GM19193 (cell line): Measurements from ENCODE around the gene CDH13.

Source experiments
- POLR2A ChIP-seq: IDR thresholded peaks from 4 replicates; pipeline ENCODE4 v1.6.1; 2011; ENCODE audit not compliant: insufficient read depth, insufficient read length; ENCODE audit errors: extremely low read depth

The CDH13 gene

DNA sequence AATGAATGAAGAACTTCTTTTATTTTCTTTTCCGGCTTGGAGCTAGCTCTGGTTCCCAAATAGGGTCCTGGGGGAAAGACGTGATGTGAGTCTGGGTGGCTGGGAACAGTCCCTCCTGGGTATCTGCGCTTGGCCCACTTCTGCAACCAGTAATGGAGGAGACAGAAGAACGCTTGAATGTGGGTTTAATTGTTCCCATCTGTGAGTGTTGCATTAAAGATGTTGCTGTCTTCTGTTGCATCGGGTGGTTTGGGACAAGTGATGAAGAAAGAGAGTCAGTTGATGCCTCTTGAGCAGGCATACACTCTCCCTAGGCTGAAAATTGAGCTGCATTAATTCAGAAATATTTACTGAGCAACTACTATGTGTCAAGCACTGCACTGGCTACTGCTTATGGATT, 511.1 kb downstream of the CDH13 start:
- TF ChIP-seq POLR2A = no peak

DNA sequence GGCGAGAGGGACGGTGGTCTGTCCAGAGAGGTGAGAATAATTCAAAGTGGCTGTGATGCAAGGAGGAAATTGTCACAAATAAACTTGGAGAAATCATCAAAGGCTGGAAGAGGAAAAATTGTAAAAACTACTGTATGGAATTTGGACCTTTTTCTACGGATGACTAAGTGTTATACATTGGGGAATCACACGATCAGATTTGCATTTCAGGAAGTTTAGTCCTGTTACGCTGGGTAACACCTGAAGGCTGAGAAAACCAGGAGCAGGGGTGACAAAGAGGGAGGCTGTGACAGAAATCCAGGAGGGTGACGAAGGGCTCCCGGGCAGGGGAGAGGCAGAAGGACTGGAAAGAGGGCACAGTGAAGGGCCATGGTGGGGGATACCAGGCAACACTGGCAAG, 511.7 kb downstream of the CDH13 start:
- no peak for TF ChIP-seq POLR2A

DNA sequence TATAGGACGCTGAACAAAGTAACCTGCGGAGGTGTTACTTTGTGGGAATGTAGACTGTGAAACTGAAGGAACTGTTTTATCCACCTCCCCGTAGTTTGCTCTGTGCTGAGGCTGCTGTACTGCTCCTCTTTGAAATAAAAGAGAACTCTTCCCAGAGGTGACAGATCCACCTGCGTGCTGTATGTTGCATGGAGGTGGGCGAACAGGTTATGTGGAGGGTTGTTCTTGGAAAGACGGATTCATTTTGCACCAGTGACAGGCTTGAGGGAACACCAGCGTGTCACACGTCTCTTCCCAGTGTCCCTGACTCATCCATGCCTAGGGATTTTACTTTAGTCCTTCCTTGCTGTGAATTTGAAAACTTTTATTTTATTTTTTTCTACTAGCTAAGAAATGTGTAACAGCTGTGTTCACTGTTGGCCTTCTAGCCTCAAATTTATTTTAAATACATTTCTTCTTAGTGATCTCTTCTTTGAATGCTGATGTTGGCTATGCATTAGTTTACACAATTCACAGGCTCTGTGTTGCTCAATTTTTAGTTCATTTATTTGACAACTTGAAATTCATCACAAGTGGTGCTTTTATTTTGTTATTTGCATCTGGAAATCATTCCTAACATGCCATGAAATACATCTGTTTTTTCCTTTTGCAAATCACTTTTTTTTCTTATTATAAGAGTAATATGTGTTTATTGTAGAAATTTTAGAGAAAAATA, 512.4 kb downstream of the CDH13 start:
- TF ChIP-seq POLR2A = no peak

DNA sequence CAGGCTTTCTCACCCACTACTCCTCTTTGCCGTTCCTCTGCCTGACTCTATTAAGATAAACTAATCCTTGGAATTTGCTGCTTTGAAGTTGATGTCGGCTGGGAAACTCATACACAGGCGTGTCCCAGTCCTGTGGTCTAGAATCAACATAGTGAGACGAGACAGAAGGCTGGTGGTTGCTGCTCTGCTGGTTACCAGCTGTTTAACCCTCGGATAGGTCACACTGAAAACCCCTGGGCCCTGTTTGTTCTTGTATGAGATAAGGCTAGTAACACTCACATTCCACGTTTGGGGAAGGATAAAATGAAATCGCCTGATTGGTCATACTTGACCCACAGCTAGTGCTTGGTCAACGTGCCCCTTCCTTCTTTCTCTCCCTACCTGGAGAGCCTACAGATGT, 517.0 kb downstream of the CDH13 start:
- TF ChIP-seq POLR2A = no peak

DNA sequence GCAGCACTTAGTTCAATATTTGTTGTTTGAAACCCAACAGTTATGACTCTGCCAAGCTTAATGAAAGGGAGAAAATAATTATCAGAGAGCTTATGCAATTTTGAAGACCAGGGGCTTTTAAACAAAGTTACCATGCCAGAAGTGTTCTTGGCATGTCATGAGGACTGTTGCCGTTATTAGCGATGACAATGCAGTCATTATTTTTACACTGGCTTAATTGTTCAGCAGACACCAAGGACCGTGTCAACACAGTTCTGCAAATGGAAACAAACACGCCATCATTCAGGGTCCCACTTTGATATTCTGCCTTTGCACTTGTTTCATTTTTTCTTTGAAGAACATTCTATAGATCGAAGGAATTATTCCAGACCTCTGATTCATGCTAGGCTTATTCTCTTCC, 518.5 kb downstream of the CDH13 start:
- no peak for TF ChIP-seq POLR2A

DNA sequence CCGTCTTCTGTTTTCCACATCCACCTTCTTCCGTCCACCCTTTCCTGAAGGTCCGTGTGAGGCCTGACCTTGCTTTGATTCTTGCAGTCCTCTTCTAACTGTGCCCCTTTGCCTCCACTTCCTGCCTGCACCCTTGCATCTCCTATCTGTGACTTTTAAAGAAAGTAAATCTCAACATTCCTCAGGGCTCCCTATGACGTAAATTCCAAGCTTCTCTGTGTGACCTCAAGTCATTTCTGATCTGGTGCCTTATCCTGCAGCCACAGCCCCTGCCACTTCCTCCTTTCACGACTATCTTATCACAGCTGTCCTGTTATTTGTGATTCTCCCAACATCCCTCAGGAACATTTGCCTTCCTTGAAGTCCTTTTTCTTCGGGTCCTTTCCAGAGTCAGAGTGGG, 520.5 kb downstream of the CDH13 start:
- TF ChIP-seq POLR2A = no peak

DNA sequence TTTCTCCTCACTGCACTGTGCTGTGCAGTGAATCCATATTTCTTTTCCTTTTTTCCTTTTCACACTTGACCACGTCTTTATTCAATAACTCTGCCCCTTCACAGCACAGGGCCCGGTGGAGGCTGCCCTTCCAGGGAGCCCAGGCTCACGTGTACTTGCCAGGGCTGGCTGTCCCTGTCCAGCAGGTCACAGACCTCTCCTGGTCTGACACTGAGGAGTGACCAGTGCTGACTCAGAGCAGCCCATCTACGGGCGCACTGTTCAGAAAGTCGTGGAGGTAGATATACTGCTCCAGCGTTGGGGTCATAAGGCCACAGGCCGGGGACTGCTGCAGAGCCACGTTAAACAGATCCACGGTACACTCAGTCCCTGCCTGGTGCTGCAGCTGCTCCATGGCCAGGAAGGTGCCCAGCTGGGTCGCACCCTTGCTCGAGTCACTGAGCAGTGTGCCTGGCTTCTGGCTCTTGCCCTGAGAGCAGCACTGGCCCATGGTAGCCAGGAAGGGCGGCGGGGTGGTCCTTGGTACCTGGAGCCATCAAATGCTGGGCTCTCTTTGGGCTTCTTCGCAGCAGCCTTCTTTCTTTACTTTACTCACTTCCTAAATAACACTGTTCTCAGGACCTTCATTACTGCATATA, 531.7 kb downstream of the CDH13 start:
- no peak for TF ChIP-seq POLR2A

DNA sequence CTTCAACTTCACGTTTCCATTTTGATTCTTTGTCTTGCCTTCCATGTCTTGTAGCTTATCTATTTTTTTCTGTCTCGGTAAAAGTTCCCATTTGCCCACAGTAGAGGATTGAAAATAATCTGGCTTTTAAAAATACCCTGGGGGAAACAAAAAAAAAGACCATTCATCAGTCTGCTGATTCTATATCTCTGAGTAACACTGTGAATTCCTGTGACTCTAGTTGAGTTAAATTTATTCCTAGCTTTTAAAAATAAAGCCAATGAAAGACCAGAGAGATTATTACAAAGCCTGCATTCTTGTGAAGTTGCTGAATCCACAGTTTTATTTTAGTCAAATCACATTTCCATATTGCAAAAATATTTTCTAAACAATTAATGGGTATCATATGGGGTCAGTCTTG, 532.3 kb downstream of the CDH13 start:
- TF ChIP-seq POLR2A = no peak

DNA sequence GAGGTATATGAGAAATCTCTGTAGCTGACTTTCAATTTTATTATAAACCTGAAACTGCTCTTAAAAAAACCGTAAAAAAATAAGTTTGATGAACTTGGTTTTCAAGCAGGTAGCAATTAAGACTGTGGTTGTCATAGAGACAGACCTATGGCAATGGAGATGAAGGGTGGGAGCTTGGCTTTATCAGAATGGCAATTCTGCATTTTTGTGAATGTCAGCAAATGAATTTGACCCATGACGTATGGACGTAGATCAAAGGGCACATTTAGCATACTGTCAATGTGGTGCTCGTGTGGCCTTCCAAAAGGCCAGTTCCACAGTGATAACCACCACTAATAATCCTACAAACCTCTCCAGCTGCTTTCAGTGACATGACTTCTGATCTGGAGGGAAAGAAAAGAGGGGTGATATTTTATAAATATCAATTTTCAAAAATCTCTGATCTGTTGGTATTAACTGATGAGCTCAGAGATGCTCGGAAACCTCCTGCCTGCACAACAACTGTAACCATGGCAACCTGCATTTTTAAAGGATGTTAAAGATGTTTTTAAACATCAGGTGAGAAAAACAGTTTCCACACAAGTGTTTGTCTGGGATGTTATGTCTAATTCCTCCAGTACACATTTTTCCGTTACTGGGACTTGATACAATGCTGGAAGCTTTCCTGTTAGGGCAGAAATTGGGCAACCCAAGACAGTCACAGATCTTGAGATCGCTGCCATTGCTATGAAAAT, 533.7 kb downstream of the CDH13 start:
- no peak for TF ChIP-seq POLR2A

DNA sequence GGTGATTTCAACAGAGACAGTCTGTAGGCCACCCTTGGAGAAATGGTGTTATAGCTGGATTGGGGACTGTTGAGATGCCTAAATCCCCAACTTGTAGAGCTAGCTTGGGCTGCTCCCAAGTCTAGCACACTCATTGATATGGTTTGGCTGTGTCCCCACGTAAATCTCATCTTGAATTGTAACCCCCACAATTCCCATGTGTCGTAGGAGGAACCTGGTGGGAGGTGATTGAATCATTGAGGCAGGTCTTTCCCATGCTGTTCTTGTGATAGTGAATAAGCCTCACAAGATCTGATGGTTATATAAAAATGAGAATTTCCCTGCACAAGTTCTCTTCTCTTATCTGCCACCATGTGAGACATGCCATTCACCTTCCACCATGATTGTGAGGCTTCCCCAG, 536.0 kb downstream of the CDH13 start:
- no peak for TF ChIP-seq POLR2A

DNA sequence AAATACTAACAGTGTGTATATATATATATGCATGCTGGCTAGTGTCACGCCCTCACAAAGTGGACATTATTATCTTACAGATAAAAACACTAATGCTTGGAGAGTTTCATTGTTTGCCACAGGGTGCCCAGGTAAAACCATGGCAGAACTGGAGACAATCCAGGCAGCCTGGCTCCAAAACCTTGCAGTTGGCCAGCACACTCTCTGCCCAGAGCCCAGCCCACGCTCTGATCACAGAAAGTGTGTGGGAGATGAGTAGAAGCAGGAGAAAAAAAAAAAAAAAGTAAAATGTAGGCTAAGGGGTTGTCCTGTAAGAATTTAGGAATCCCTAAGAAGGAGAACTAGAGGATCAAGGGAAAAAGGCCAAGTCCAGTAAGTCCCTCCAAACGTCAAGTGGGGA, 538.0 kb downstream of the CDH13 start:
- TF ChIP-seq POLR2A = no peak

DNA sequence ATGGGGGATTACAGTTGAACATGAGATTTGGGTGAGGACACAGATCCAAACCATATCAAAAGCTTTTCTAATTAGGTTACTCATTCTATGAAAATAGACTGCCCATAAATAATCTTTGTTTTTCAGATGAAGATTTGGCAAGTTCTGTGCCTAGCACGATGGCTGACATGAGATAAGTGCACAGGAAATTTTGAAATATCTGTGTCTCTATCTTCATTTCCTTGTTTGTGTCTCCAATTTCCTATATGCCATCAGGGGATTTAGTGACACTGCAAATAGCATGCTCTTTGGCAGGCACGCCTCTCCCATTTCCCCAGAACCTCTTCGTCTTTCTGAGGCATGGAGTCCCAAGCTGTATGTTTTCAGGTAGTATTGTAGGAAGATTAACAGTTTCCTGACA, 544.6 kb downstream of the CDH13 start:
- no peak for TF ChIP-seq POLR2A

DNA sequence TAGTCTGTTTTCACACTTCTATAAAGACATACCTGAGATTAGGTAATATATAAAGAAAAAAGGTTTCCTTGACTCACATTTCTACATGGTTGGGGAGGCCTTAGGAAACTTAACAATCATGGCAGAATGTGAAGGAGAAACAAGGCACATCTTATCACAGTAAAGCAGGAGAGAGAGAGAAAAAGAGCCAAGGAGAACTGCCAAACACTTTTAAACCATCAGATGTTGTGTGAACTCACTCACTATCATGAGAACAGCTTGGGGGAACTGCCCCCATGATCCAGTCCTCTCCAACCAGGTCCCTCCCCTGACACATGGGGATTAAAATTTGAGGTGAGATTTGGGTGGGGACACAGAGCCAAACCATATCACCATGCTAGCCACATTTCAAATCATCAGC, 547.9 kb downstream of the CDH13 start:
- TF ChIP-seq POLR2A = no peak

DNA sequence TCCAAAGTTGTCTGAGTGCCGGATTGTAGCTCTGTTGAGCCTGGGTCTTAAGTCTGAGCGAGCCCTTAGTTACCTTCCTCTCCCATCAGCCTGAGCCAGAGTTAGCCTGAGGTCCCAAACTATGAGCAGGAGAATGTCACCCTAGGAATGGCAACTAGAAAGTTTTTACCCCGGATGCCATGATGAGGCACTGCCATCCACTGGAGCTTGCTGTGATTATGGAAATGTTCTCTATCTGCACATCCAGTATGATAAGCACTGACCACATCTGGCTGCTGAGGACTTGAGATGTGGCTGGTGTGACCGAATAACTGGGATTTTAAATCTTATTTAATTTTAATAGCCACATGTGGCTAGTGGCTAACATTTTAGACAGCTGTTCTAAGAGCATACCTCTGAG, 550.0 kb downstream of the CDH13 start:
- TF ChIP-seq POLR2A = no peak

DNA sequence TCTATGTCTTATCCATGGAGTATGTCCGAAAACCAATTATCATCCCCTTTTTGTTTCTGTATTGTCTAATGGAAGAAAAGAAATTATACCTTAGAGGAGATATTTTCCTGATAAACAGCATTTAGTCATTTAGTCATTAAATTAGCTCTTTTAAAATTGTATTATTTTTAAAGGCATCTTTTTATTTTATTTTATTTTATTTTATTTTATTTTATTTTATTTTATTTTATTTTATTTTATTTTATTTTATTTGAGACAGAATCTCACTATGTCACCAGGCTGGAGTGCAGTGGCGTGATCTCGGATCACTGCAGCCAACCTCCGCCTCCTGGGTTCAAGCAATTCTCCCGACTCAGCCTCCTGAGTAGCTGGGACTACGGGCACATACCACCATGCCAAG, 559.1 kb downstream of the CDH13 start:
- no peak for TF ChIP-seq POLR2A

DNA sequence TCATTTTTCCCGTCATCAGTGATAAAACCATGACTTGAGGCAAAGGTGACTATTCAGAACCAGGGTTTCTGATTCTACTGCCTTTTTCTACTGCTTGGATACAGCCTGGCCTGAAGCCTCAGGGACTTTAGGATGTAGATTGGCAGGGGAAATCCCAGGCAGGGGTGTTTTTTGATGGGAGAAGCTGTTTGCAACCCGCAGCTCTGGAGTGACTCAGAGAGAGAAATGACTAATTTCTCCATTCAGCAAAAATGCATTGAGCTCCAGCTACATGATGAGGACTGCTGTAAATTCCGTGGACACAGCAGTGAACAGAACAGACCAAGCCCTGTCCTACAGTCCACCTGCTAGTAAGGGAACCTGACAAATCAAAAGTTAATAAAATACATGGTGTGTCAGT, 560.6 kb downstream of the CDH13 start:
- no peak for TF ChIP-seq POLR2A
